Osteoblast (primary cell): ENCODE data around the gene CDC42BPA. TPM values are rescaled to one million over a fixed set of nuclear protein-coding genes. Genes with fewer than 3 reads are reported as not detected.
A peak's percentile ranks its signal among the peaks of the same experiment; 100 is the strongest.

Experiments used
- DNase-seq: peaks from one replicate; pipeline ENCODE4 v3.0.0; 2011; ENCODE audit warnings: low spot score, mixed read lengths; ENCODE audit not compliant: insufficient read length; ENCODE audit errors: missing footprints
- H2AFZ ChIP-seq: 2 replicates; pipeline ENCODE4 v1.6.0; 2011; ENCODE audit warnings: mild to moderate bottlenecking, low read length
- H3K27ac ChIP-seq: 2 replicates; pipeline ENCODE4 v1.5.1; 2011; ENCODE audit warnings: mild to moderate bottlenecking, low read depth, low read length, moderate library complexity
- H3K27me3 ChIP-seq: 2 replicates; pipeline ENCODE4 v1.6.0; 2012; ENCODE audit warnings: mild to moderate bottlenecking, control low read depth, inconsistent platforms, low read length, moderate library complexity; ENCODE audit not compliant: insufficient read depth
- H3K36me3 ChIP-seq: 2 replicates; pipeline ENCODE4 v1.5.1; 2011; ENCODE audit warnings: mild to moderate bottlenecking, low read length, control low read depth, moderate library complexity; ENCODE audit not compliant: insufficient read depth
- H3K4me1 ChIP-seq: 2 replicates; pipeline ENCODE4 v1.5.1; 2011; ENCODE audit warnings: mild to moderate bottlenecking, low read length, control low read depth, moderate library complexity; ENCODE audit not compliant: insufficient read depth
- H3K4me2 ChIP-seq: 2 replicates; pipeline ENCODE4 v1.6.0; 2011; ENCODE audit warnings: mild to moderate bottlenecking, low read length; ENCODE audit not compliant: insufficient read depth
- H3K4me3 ChIP-seq: fragments of 200-600 bp; sonication (generic); 3 replicates; pipeline ENCODE4 v1.5.1; 2012; ENCODE audit warnings: mild to moderate bottlenecking, low read length, inconsistent platforms; ENCODE audit not compliant: insufficient read depth
- H3K79me2 ChIP-seq: 2 replicates; pipeline ENCODE4 v1.6.0; 2012; ENCODE audit warnings: mild to moderate bottlenecking, low read length, control low read depth, inconsistent platforms; ENCODE audit not compliant: insufficient read depth
- H3K9me3 ChIP-seq: 2 replicates; pipeline ENCODE4 v1.5.1; 2011; ENCODE audit warnings: low read depth, low read length, control low read depth
- H4K20me1 ChIP-seq: 2 replicates; pipeline ENCODE4 v1.6.0; 2012; ENCODE audit warnings: mild to moderate bottlenecking, low read length, control low read depth; ENCODE audit not compliant: insufficient read depth
- CTCF ChIP-seq: IDR thresholded peaks from 2 replicates; pipeline ENCODE4 v1.5.1; 2011; ENCODE audit warnings: mild to moderate bottlenecking, low read depth, low read length, moderate library complexity; ENCODE audit errors: extremely low read depth
- total RNA-seq: library from RNA; depleted of rRNA; stranded (reverse); fragments of >200 nt; gene quantifications from 2 replicates; pipeline ENCODE4 v1.2.3, GENCODE V29; 2012

Gene CDC42BPA
- total RNA-seq, 1 donor = 77.8 TPM

GRCh38 chr1:226964068-226964425 lies 354.2 kb downstream of the CDC42BPA start:
- TF ChIP-seq CTCF = no peak
- no peaks in the 10 kb centered on the region for H4K20me1 ChIP-seq
- H3K4me1 ChIP-seq = no peaks in the 10 kb centered on the region
- no peak overlapping the region for H2AFZ ChIP-seq
- no peaks in the 10 kb centered on the region for H3K79me2 ChIP-seq
- H3K4me3 ChIP-seq = no peak overlapping the region
- DNase-seq = peak; percentile 79
- H3K9me3 ChIP-seq = no peaks in the 10 kb centered on the region
- no peak overlapping the region for H3K27ac ChIP-seq
- H3K4me2 ChIP-seq = no peak overlapping the region
- no peaks in the 10 kb centered on the region for H3K36me3 ChIP-seq
- no peaks in the 10 kb centered on the region for H3K27me3 ChIP-seq

GRCh38 chr1:226962421-226963391 lies 355.6 kb downstream of the CDC42BPA start:
- DNase-seq = no peak
- TF ChIP-seq CTCF = no peak
- Histone ChIP-seq H3K4me2 (no peak overlapping the region), H3K27me3 (no peaks in the 10 kb centered on the region), H3K4me1 (no peaks in the 10 kb centered on the region), H3K36me3 (no peaks in the 10 kb centered on the region), H3K4me3 (no peak overlapping the region), H2AFZ (no peak overlapping the region), H3K9me3 (no peaks in the 10 kb centered on the region), H3K27ac (no peak overlapping the region), H4K20me1 (no peaks in the 10 kb centered on the region), H3K79me2 (no peaks in the 10 kb centered on the region)

DNA sequence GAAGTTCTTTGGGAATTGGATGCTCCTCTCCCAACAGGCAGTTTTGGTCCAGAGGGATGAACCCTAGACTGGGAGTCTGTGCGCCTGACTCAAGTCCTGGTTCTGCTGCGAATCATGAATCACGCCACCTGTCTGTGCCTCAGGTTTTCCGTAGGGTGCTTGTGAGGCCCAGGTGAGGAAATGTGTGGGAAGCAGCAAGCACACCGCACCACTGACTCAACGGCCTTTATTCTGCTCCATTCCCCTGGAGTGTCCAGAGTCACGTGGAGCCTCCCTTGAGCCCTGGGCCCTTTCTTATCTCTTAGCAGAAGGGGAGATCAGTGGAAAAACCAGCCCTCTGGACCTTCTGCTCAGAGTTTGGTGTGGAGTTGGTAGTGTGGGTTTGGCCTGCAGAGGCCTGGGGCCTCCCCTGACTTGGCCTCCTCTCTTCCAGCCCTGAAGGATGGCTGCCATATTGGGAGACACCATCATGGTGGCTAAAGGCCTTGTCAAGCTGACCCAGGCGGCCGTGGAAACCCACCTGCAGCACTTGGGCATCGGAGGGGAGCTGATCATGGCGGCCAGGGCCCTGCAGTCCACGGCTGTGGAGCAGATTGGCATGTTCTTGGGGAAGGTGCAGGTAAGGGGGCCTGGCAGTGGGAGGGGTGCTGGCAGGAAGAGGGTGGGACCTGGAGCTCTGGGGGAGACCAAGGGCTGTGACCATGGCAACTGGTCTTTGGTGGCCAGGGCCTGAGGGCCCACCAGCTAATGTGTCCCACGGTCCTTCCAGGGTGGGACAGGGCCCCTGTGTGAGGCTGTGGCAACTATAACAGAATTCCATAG lies 357.1 kb downstream of the CDC42BPA start:
- no peak overlapping the region for H2AFZ ChIP-seq
- no peaks in the 10 kb centered on the region for H3K4me1 ChIP-seq
- H3K4me2 ChIP-seq = no peak overlapping the region
- no peaks in the 10 kb centered on the region for H4K20me1 ChIP-seq
- TF ChIP-seq CTCF = no peak
- no peaks in the 10 kb centered on the region for H3K79me2 ChIP-seq
- no peak for DNase-seq
- no peaks in the 10 kb centered on the region for H3K27me3 ChIP-seq
- no peaks in the 10 kb centered on the region for H3K36me3 ChIP-seq
- H3K4me3 ChIP-seq = no peak overlapping the region
- no peaks in the 10 kb centered on the region for H3K9me3 ChIP-seq
- no peak overlapping the region for H3K27ac ChIP-seq

DNA sequence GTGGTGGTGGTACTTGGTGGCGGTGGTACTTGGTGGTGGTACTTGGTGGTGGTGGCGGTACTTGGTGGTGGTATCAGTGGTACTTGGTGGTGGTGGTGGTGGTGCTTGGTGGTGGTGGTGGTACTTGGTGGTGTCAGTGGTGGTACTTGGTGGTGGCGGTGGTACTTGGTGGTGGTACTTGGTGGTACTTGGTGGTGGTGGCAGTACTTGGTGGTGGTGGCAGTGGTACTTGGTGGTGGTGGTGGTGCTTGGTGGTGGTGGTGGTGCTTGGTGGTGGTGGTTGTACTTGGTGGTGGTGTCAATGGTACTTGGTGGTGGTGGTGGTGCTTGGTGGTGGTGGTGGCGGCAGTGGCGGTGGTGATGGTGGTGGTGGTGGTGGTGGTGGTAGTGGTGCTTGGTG lies 358.0 kb downstream of the CDC42BPA start:
- no peak for DNase-seq
- no peaks in the 10 kb centered on the region for H3K9me3 ChIP-seq
- H4K20me1 ChIP-seq = no peaks in the 10 kb centered on the region
- H3K79me2 ChIP-seq = no peaks in the 10 kb centered on the region
- H2AFZ ChIP-seq = no peak overlapping the region
- no peak overlapping the region for H3K27ac ChIP-seq
- no peaks in the 10 kb centered on the region for H3K36me3 ChIP-seq
- no peak for TF ChIP-seq CTCF
- H3K4me2 ChIP-seq = no peak overlapping the region
- no peak overlapping the region for H3K4me3 ChIP-seq
- H3K27me3 ChIP-seq = no peaks in the 10 kb centered on the region
- no peaks in the 10 kb centered on the region for H3K4me1 ChIP-seq
